Spleen (tissue), 11 donors: ENCODE data around the gene NFYC. TPM values are rescaled to one million over a fixed set of nuclear protein-coding genes. Genes with fewer than 3 reads are reported as not detected.
A peak's percentile ranks its signal among the peaks of the same experiment; 100 is the strongest.

Experiments
- DNase-seq: peaks from one replicate; pipeline ENCODE4 v3.0.0-alpha.2; 2020
- H3K27ac ChIP-seq, 8 donors: fragments of 200-600 bp; sonication (generic) in 7 of 8; 1 replicate in 4 of 8; 2 replicates in 4 of 8; pipeline versions ENCODE4 v1.5.0 to v1.8.0; 2016 to 2021; ENCODE audit warnings: inconsistent platforms in 4 of 8, mild to moderate bottlenecking in 4 of 8, moderate library complexity in 1 of 8
- H3K27me3 ChIP-seq, 7 donors: fragments of 200-600 bp; sonication (generic) in 6 of 7; replicated peaks in 1 of 7; 1 replicate in 4 of 7; 2 replicates in 3 of 7; pipeline versions ENCODE4 v1.5.0 to v1.8.0; 2016 to 2021; ENCODE audit warnings: inconsistent platforms in 3 of 7, mild to moderate bottlenecking in 1 of 7
- H3K36me3 ChIP-seq, 6 donors: fragments of 200-600 bp; sonication (generic) in 5 of 6; 1 replicate in 4 of 6; 2 replicates in 2 of 6; pipeline versions ENCODE4 v1.5.0 to v1.8.0; 2016 to 2021; ENCODE audit warnings: inconsistent platforms in 2 of 6
- H3K4me1 ChIP-seq, 6 donors: fragments of 200-600 bp; sonication (generic) in 5 of 6; 1 replicate in 3 of 6; 2 replicates in 3 of 6; pipeline versions ENCODE4 v1.5.0 to v1.8.0; 2016 to 2021; ENCODE audit warnings: inconsistent platforms in 3 of 6
- H3K4me3 ChIP-seq, 8 donors: fragments of 200-600 bp; sonication (generic) in 7 of 8; 1 replicate in 4 of 8; 2 replicates in 4 of 8; pipeline versions ENCODE4 v1.5.0 to v1.8.0; 2016 to 2021; ENCODE audit warnings: inconsistent platforms in 4 of 8, mild to moderate bottlenecking in 4 of 8, moderate library complexity in 2 of 8
- H3K9me3 ChIP-seq, 8 donors: fragments of 200-600 bp; sonication (generic) in 7 of 8; 1 replicate in 4 of 8; 2 replicates in 4 of 8; pipeline versions ENCODE4 v1.5.0 to v1.8.0; 2016 to 2021; ENCODE audit warnings: inconsistent platforms in 4 of 8
- CTCF ChIP-seq, 11 experiments: fragments of 200-600 bp in 7 of 11; fragments of 450-650 bp in 4 of 11; sonication (generic) in 4 of 11; IDR thresholded peaks in 8 of 11; conservative IDR thresholded peaks in 3 of 11; 1 replicate in 7 of 11; 2 replicates in 4 of 11; pipeline versions ENCODE4 v1.4.0 to v1.8.0; 2016 to 2021; ENCODE audit warnings: antibody characterized with exemption in 11 of 11, inconsistent platforms in 4 of 11, mild to moderate bottlenecking in 1 of 11
- POLR2A ChIP-seq, 3 donors: fragments of 450-650 bp; IDR thresholded peaks; one replicate each; pipeline ENCODE4 v1.5.1; 2017; ENCODE audit warnings: antibody characterized with exemption in 3 of 3, mild to moderate bottlenecking in 1 of 3
- POLR2AphosphoS5 ChIP-seq, 3 donors: sonication (generic); formaldehyde crosslinking; IDR thresholded peaks; one replicate each; pipeline ENCODE4 v1.5.1; 2017; ENCODE audit warnings: antibody characterized with exemption in 3 of 3
- WGBS, 5 donors: extraction: QIAGEN DNeasy Blood & Tissue Kit in 3 of 5; methylation state at CpG; one replicate each; pipeline versions ENCODE4 v1.1.5 to v1.1.7; 2013 to 2018; 5-methylcytosine and 5-hydroxymethylcytosine counted together
- intact Hi-C: fragments of 100-400 bp; cut with DNase I; formaldehyde crosslinking; loops from one replicate; pipeline ENCODE4 v1.15.0; 2023; ENCODE audit warnings: low total_unique reads
- polyA plus RNA-seq, 3 donors: library from polyadenylated mRNA; stranded (reverse); fragments of 200-250 nt; gene quantifications; one replicate each; pipeline ENCODE4 v1.2.1, GENCODE V29; 2013
- total RNA-seq, 7 donors: library from RNA; depleted of rRNA in 3 of 7; stranded (reverse); fragments of >200 nt in 3 of 7; fragmentation: NEBNext Ultra II Directional in 4 of 7; extraction: Animal tissue kit (Norgen Biotek cat#: 25700) in 4 of 7; gene quantifications; one replicate each; pipeline versions ENCODE4 v1.1.0 to v1.2.1, GENCODE V29; 2016 to 2021
- donor health status: healthy with polysubstance abuse.
- donor health status: DM: no; HTN: no; CAD: no; lungs with moderate emphysema.
- donor health status: DM: no; HTN: no; CAD: no.
- donor health status: Bipolar disorder and iron deficiency.
- donor health status: healthy.
- donor health status: DM: no; HTN: no; CAD: no.
- donor health status: DM: yes; HTN: yes; CAD: no.

The NFYC gene
- total and polyA plus RNA-seq, 10 donors = 34.6 to 99.0 (median 67.7) TPM

- peaks cover 0 to 24% (median 16%) of the 10 kb centered on the region in 6 donors for H3K36me3 ChIP-seq
- H3K4me3 ChIP-seq = no peak overlapping the region
- H3K27ac ChIP-seq = no peak overlapping the region
- no peak for TF ChIP-seq CTCF (IDR thresholded peaks at IDR 0.05 in 8 of 11, conservative IDR thresholded peaks at IDR 0.05 in 3 of 11)
- TF ChIP-seq POLR2A (IDR thresholded peaks at IDR 0.05) = no peak
- no peak for TF ChIP-seq POLR2AphosphoS5 (IDR thresholded peaks at IDR 0.05)
- no peak for DNase-seq
- H3K9me3 ChIP-seq = no peaks in the 10 kb centered on the region
- H3K27me3 ChIP-seq = no peaks in the 10 kb centered on the region
- intact Hi-C loops = no loop called here
- WGBS, 5 donors = 88 to 94% (median 92%) methylated on average over 8 of the region's 8 CpGs
- peaks cover 0 to 53% (median 18%) of the 10 kb centered on the region in 6 donors for H3K4me1 ChIP-seq
These were observed 43.6 kb downstream of the NFYC start for GRCh38 chr1:40734882-40735628.

- no peaks in the 10 kb centered on the region for H3K9me3 ChIP-seq
- no peak overlapping the region for H3K27ac ChIP-seq
- TF ChIP-seq POLR2AphosphoS5 (IDR thresholded peaks at IDR 0.05) (no peak), POLR2A (IDR thresholded peaks at IDR 0.05) (no peak), CTCF (IDR thresholded peaks at IDR 0.05 in 8 of 11, conservative IDR thresholded peaks at IDR 0.05 in 3 of 11) (no peak)
- H3K4me3 ChIP-seq = no peak overlapping the region
- H3K27me3 ChIP-seq = no peaks in the 10 kb centered on the region
- peaks cover 0 to 31% (median 21%) of the 10 kb centered on the region in 6 donors for H3K36me3 ChIP-seq
- H3K4me1 ChIP-seq = peaks cover 0 to 58% (median 22%) of the 10 kb centered on the region in 6 donors
- DNase-seq = no peak
- intact Hi-C loops = no loop called here
These were observed 44.6 kb downstream of the NFYC start for GRCh38 chr1:40736085-40736531.

- H3K4me3 ChIP-seq = no peak overlapping the region
- no peak for TF ChIP-seq POLR2AphosphoS5 (IDR thresholded peaks at IDR 0.05)
- no peak for TF ChIP-seq CTCF (IDR thresholded peaks at IDR 0.05 in 8 of 11, conservative IDR thresholded peaks at IDR 0.05 in 3 of 11)
- no peak for TF ChIP-seq POLR2A (IDR thresholded peaks at IDR 0.05)
- no peak for DNase-seq
- H3K36me3 ChIP-seq = peaks cover 0 to 58% (median 29%) of the 10 kb centered on the region in 6 donors
- H3K9me3 ChIP-seq = no peaks in the 10 kb centered on the region
- intact Hi-C loops = no loop called here
- peaks cover 0 to 56% (median 16%) of the 10 kb centered on the region in 6 donors for H3K4me1 ChIP-seq
- WGBS, 5 donors = 82 to 84% (median 82%) methylated on average over 6 of the region's 6 CpGs
- peak overlapping the region in 4 of 8 donors; percentile 5 to 55 (median 18) for H3K27ac ChIP-seq
- no peaks in the 10 kb centered on the region for H3K27me3 ChIP-seq
These were observed 47.3 kb downstream of the NFYC start for GRCh38 chr1:40738831-40739230.

GRCh38 chr1:40739455-40740008 is 48.0 kb downstream of the NFYC start:
- peaks cover 0 to 65% (median 30%) of the 10 kb centered on the region in 6 donors for H3K36me3 ChIP-seq
- H3K9me3 ChIP-seq = no peaks in the 10 kb centered on the region
- intact Hi-C loops = no loop called here
- peak overlapping the region in 2 of 8 donors; percentile 5 to 55 for H3K27ac ChIP-seq
- no peak for TF ChIP-seq CTCF (IDR thresholded peaks at IDR 0.05 in 8 of 11, conservative IDR thresholded peaks at IDR 0.05 in 3 of 11)
- TF ChIP-seq POLR2A (IDR thresholded peaks at IDR 0.05) = no peak
- TF ChIP-seq POLR2AphosphoS5 (IDR thresholded peaks at IDR 0.05) = no peak
- no peaks in the 10 kb centered on the region for H3K27me3 ChIP-seq
- no peak overlapping the region for H3K4me3 ChIP-seq
- H3K4me1 ChIP-seq = peaks cover 0 to 58% (median 16%) of the 10 kb centered on the region in 6 donors
- WGBS, 5 donors = 92 to 98% (median 96%) methylated on average over 3 of the region's 3 CpGs
- DNase-seq = no peak
